ENCODE data around the gene AFF2. TPM values are rescaled to one million over a fixed set of nuclear protein-coding genes. Genes with fewer than 3 reads are reported as not detected.

Gene AFF2
- total RNA-seq, 5 donors from 2014 or later (not counting 1 experiment from before 2014, with no cell fraction given): 0.95 to 4.1 (median 2.3) TPM

DNA sequence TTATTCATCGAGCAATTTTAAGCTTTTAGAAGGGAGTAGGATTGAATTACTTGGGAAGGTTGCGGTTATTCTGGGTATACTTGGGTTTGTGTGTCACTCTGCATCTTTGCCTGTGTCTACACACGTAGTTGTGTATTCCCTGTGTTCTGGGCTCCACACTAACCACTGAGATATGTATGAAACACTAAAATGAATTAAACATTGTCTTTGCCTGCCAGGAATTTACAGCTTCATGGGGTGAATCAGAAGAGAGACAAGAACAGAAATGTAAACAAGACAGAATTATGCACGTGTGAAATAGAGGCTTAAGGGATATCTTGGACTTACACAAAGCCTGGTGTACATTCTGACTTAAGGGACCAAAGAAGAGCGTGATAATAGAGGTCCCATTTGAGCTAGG, 228.5 kb downstream of the AFF2 start:
- Mint-ChIP-seq H3K4me1 (peaks cover 0 to 2% (median 0%) of the 10 kb centered on the region in 3 donors), H3K9me3 (no peaks in the 10 kb centered on the region), H3K36me3 (no peaks in the 10 kb centered on the region), H3K27me3 (peaks cover 0 to 6% of the 10 kb centered on the region in 2 donors), H3K27ac (no peak overlapping the region), H3K4me3 (no peak overlapping the region)
- CTCF ChIA-PET: no interaction called here
- H3K27me3 ChIP-seq (replicated peaks in 1 of 2; ENCODE audit: control insufficient read depth in 2 of 2, extremely low read depth in 1 of 2, insufficient read depth in 2 of 2, low read length in 1 of 2): no peaks in the 10 kb centered on the region
- no peak overlapping the region for H3K4me3 ChIP-seq (ENCODE audit: control insufficient read depth in 1 of 2, extremely low read depth in 1 of 2, low read length in 1 of 2)
- no CpG with 5 or more reads among the region's 5 CpGs for WGBS (ENCODE audit: insufficient coverage)
- no peaks in the 10 kb centered on the region for H3K4me1 ChIP-seq (ENCODE audit: control insufficient read depth in 1 of 2, extremely low read depth in 1 of 2, insufficient read depth in 2 of 2, low read length in 2 of 2)
- H3K36me3 ChIP-seq (ENCODE audit: control insufficient read depth in 2 of 2, extremely low read depth in 1 of 2, insufficient read depth in 1 of 2, low read length in 1 of 2): no peaks in the 10 kb centered on the region
- no peak for ATAC-seq (replicated peaks in 1 of 4)
- no peak overlapping the region for H3K27ac ChIP-seq (ENCODE audit: low read length)
- no peaks in the 10 kb centered on the region for H3K9me3 ChIP-seq
- POLR2A ChIA-PET: no interaction called here
- no peak for DNase-seq

DNA sequence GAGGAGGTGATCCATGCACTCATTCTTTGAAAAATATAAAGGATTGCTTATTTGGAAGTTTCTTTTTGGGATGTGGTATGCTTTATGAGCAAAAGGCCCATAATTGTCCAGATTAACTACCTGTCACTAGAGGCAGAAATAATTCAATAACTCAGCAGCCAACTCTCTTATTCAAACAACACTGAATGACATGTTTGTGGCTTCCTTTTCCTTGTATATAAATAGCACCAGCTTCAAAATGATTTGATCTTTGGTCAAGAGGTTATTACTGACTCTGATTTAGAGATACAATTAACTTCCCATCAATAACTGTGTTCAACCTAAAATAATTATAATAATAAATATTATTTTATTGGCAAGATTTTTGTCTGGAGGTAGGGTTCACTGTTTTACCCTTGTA, 232.3 kb downstream of the AFF2 start:
- H3K36me3 Mint-ChIP-seq: no peaks in the 10 kb centered on the region
- no peaks in the 10 kb centered on the region for H3K27me3 ChIP-seq (replicated peaks in 1 of 2; ENCODE audit: control insufficient read depth in 2 of 2, extremely low read depth in 1 of 2, insufficient read depth in 2 of 2, low read length in 1 of 2)
- H3K4me3 ChIP-seq (ENCODE audit: control insufficient read depth in 1 of 2, extremely low read depth in 1 of 2, low read length in 1 of 2): no peak overlapping the region
- peaks cover 0 to 3% of the 10 kb centered on the region in 2 donors for H3K27me3 Mint-ChIP-seq
- no peak overlapping the region for H3K27ac ChIP-seq (ENCODE audit: low read length)
- no peaks in the 10 kb centered on the region for H3K4me1 ChIP-seq (ENCODE audit: control insufficient read depth in 1 of 2, extremely low read depth in 1 of 2, insufficient read depth in 2 of 2, low read length in 2 of 2)
- ChIA-PET CTCF (no interaction called here), POLR2A (no interaction called here)
- no peaks in the 10 kb centered on the region for H3K36me3 ChIP-seq (ENCODE audit: control insufficient read depth in 2 of 2, extremely low read depth in 1 of 2, insufficient read depth in 1 of 2, low read length in 1 of 2)
- no peaks in the 10 kb centered on the region for H3K9me3 Mint-ChIP-seq
- H3K9me3 ChIP-seq: no peaks in the 10 kb centered on the region
- H3K4me3 Mint-ChIP-seq: no peak overlapping the region
- peaks cover 0 to 2% (median 0%) of the 10 kb centered on the region in 3 donors for H3K4me1 Mint-ChIP-seq
- DNase-seq (no peak), ATAC-seq (replicated peaks in 1 of 4) (no peak)
- no peak overlapping the region for H3K27ac Mint-ChIP-seq

- no CpG with 5 or more reads among the region's 6 CpGs for WGBS (ENCODE audit: insufficient coverage)
- ChIA-PET POLR2A (no interaction called here), CTCF (no interaction called here)
- ATAC-seq (replicated peaks in 1 of 4): no peak
- Mint-ChIP-seq H3K4me1 (no peaks in the 10 kb centered on the region), H3K27me3 (peaks cover 0 to 17% of the 10 kb centered on the region in 2 donors), H3K4me3 (no peak overlapping the region), H3K27ac (no peak overlapping the region), H3K36me3 (no peaks in the 10 kb centered on the region), H3K9me3 (no peaks in the 10 kb centered on the region)
- no peak for DNase-seq
- Histone ChIP-seq H3K9me3 (no peaks in the 10 kb centered on the region), H3K36me3 (ENCODE audit: control insufficient read depth in 2 of 2, extremely low read depth in 1 of 2, insufficient read depth in 1 of 2, low read length in 1 of 2) (no peaks in the 10 kb centered on the region), H3K27me3 (replicated peaks in 1 of 2; ENCODE audit: control insufficient read depth in 2 of 2, extremely low read depth in 1 of 2, insufficient read depth in 2 of 2, low read length in 1 of 2) (no peaks in the 10 kb centered on the region), H3K4me1 (ENCODE audit: control insufficient read depth in 1 of 2, extremely low read depth in 1 of 2, insufficient read depth in 2 of 2, low read length in 2 of 2) (no peaks in the 10 kb centered on the region), H3K4me3 (ENCODE audit: control insufficient read depth in 1 of 2, extremely low read depth in 1 of 2, low read length in 1 of 2) (no peak overlapping the region), H3K27ac (ENCODE audit: low read length) (no peak overlapping the region)
Measured at GRCh38 chrX:148741441-148741840, 241.0 kb downstream of the AFF2 start.

DNA sequence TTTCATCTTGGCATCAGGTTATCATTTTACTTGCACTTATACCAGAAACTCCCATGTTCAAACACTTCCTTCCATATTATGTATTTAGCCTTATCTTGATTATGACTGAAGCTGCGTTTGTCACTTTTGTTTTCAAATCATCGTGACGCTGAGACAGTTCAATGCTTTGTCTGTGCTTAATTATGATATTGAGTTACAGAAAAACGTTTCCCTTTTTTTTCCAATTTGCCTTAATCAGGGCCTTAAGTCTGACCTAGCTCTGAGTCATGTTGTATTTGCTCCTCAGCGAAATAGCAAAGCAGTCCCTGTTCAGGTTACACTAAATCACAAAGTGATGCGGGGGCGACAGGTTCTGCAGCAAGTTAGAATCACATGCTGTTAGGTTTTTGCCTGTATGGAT, 254.7 kb downstream of the AFF2 start:
- H3K27me3 ChIP-seq (replicated peaks in 1 of 2; ENCODE audit: control insufficient read depth in 2 of 2, extremely low read depth in 1 of 2, insufficient read depth in 2 of 2, low read length in 1 of 2): no peaks in the 10 kb centered on the region
- no peak overlapping the region for H3K27ac ChIP-seq (ENCODE audit: low read length)
- POLR2A ChIA-PET: no interaction called here
- no peaks in the 10 kb centered on the region for H3K9me3 ChIP-seq
- H3K27me3 Mint-ChIP-seq: peaks cover 0 to 4% of the 10 kb centered on the region in 2 donors
- H3K4me3 ChIP-seq (ENCODE audit: control insufficient read depth in 1 of 2, extremely low read depth in 1 of 2, low read length in 1 of 2): no peak overlapping the region
- WGBS (ENCODE audit: insufficient coverage): no CpG with 5 or more reads among the region's 7 CpGs
- ATAC-seq (replicated peaks in 1 of 4) (no peak), DNase-seq (no peak)
- H3K27ac Mint-ChIP-seq: no peak overlapping the region
- H3K36me3 Mint-ChIP-seq: no peaks in the 10 kb centered on the region
- no peak overlapping the region for H3K4me3 Mint-ChIP-seq
- no peaks in the 10 kb centered on the region for H3K4me1 ChIP-seq (ENCODE audit: control insufficient read depth in 1 of 2, extremely low read depth in 1 of 2, insufficient read depth in 2 of 2, low read length in 2 of 2)
- CTCF ChIA-PET: no interaction called here
- no peaks in the 10 kb centered on the region for H3K36me3 ChIP-seq (ENCODE audit: control insufficient read depth in 2 of 2, extremely low read depth in 1 of 2, insufficient read depth in 1 of 2, low read length in 1 of 2)
- no peaks in the 10 kb centered on the region for H3K4me1 Mint-ChIP-seq
- no peaks in the 10 kb centered on the region for H3K9me3 Mint-ChIP-seq

GRCh38 chrX:148763896-148764295, 263.5 kb downstream of the AFF2 start:
- H3K4me1 Mint-ChIP-seq: no peaks in the 10 kb centered on the region
- ATAC-seq (replicated peaks in 1 of 4) (no peak), DNase-seq (no peak)
- POLR2A ChIA-PET: no interaction called here
- Histone ChIP-seq H3K4me1 (ENCODE audit: control insufficient read depth in 1 of 2, extremely low read depth in 1 of 2, insufficient read depth in 2 of 2, low read length in 2 of 2) (no peaks in the 10 kb centered on the region), H3K27ac (ENCODE audit: low read length) (no peak overlapping the region), H3K36me3 (ENCODE audit: control insufficient read depth in 2 of 2, extremely low read depth in 1 of 2, insufficient read depth in 1 of 2, low read length in 1 of 2) (no peaks in the 10 kb centered on the region), H3K27me3 (replicated peaks in 1 of 2; ENCODE audit: control insufficient read depth in 2 of 2, extremely low read depth in 1 of 2, insufficient read depth in 2 of 2, low read length in 1 of 2) (no peaks in the 10 kb centered on the region), H3K9me3 (no peaks in the 10 kb centered on the region), H3K4me3 (ENCODE audit: control insufficient read depth in 1 of 2, extremely low read depth in 1 of 2, low read length in 1 of 2) (no peak overlapping the region)
- peaks cover 2 to 7% of the 10 kb centered on the region in 2 donors for H3K27me3 Mint-ChIP-seq
- no peaks in the 10 kb centered on the region for H3K36me3 Mint-ChIP-seq
- CTCF ChIA-PET: no interaction called here
- H3K4me3 Mint-ChIP-seq: no peak overlapping the region
- H3K9me3 Mint-ChIP-seq: no peaks in the 10 kb centered on the region
- H3K27ac Mint-ChIP-seq: no peak overlapping the region
- WGBS (ENCODE audit: insufficient coverage): no CpG with 5 or more reads among the region's 2 CpGs

- Mint-ChIP-seq H3K27me3 (peaks cover 2 to 11% of the 10 kb centered on the region in 2 donors), H3K27ac (no peak overlapping the region), H3K4me1 (no peaks in the 10 kb centered on the region), H3K36me3 (no peaks in the 10 kb centered on the region), H3K4me3 (no peak overlapping the region), H3K9me3 (no peaks in the 10 kb centered on the region)
- H3K27me3 ChIP-seq (replicated peaks in 1 of 2; ENCODE audit: control insufficient read depth in 2 of 2, extremely low read depth in 1 of 2, insufficient read depth in 2 of 2, low read length in 1 of 2): no peaks in the 10 kb centered on the region
- H3K36me3 ChIP-seq (ENCODE audit: control insufficient read depth in 2 of 2, extremely low read depth in 1 of 2, insufficient read depth in 1 of 2, low read length in 1 of 2): no peaks in the 10 kb centered on the region
- DNase-seq: no peak
- H3K9me3 ChIP-seq: no peaks in the 10 kb centered on the region
- WGBS (ENCODE audit: insufficient coverage): 80% methylated on average over 1 of the region's 3 CpGs
- CTCF ChIA-PET: interaction anchor here in 1 of 2 donors (0.6 kb wide), 1 partner anchor 15 kb away, joined by 3 read pairs; no protein-coding TSS in a partner anchor
- H3K4me1 ChIP-seq (ENCODE audit: control insufficient read depth in 1 of 2, extremely low read depth in 1 of 2, insufficient read depth in 2 of 2, low read length in 2 of 2): no peaks in the 10 kb centered on the region
- H3K27ac ChIP-seq (ENCODE audit: low read length): no peak overlapping the region
- POLR2A ChIA-PET: no interaction called here
- no peak for ATAC-seq (replicated peaks in 1 of 4)
- no peak overlapping the region for H3K4me3 ChIP-seq (ENCODE audit: control insufficient read depth in 1 of 2, extremely low read depth in 1 of 2, low read length in 1 of 2)
Measured at GRCh38 chrX:148768296-148768695, 267.9 kb downstream of the AFF2 start.

DNA sequence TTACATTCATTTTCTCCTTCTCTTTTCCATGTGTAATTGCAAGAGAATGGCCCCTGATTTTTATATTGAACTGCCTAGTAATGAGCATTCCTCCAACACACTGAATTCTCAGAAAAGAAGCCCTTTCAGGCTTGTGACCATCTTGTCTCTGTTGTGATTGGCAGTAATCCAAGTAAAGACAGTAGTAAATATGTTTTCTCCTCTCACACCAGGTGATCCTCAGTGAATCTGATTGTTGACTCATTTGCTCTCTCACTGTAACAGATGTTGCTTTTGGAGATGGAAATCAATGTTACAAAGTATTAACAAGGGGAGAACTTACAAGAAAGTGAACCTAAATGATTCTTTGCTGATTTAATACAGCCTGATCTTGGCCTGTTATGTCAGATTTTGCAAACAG, 271.0 kb downstream of the AFF2 start:
- Mint-ChIP-seq H3K9me3 (peaks cover 0 to 7% (median 0%) of the 10 kb centered on the region in 3 donors), H3K27ac (no peak overlapping the region), H3K4me1 (no peaks in the 10 kb centered on the region), H3K36me3 (no peaks in the 10 kb centered on the region), H3K27me3 (peaks cover 2 to 15% of the 10 kb centered on the region in 2 donors), H3K4me3 (no peak overlapping the region)
- CTCF ChIA-PET: no interaction called here
- POLR2A ChIA-PET: no interaction called here
- no peaks in the 10 kb centered on the region for H3K9me3 ChIP-seq
- H3K36me3 ChIP-seq (ENCODE audit: control insufficient read depth in 2 of 2, extremely low read depth in 1 of 2, insufficient read depth in 1 of 2, low read length in 1 of 2): no peaks in the 10 kb centered on the region
- no peaks in the 10 kb centered on the region for H3K4me1 ChIP-seq (ENCODE audit: control insufficient read depth in 1 of 2, extremely low read depth in 1 of 2, insufficient read depth in 2 of 2, low read length in 2 of 2)
- no peak overlapping the region for H3K27ac ChIP-seq (ENCODE audit: low read length)
- H3K27me3 ChIP-seq (replicated peaks in 1 of 2; ENCODE audit: control insufficient read depth in 2 of 2, extremely low read depth in 1 of 2, insufficient read depth in 2 of 2, low read length in 1 of 2): no peaks in the 10 kb centered on the region
- ATAC-seq (replicated peaks in 1 of 4) (no peak), DNase-seq (no peak)
- H3K4me3 ChIP-seq (ENCODE audit: control insufficient read depth in 1 of 2, extremely low read depth in 1 of 2, low read length in 1 of 2): no peak overlapping the region

Data from T-cell (primary cell).